HEK293 (cell line): ENCODE measurements around the gene MTG1.
A peak's percentile ranks its signal among the peaks of the same experiment; 100 is the strongest.

Experiments
- CTCF ChIP-seq: fragments of 450-650 bp; formaldehyde crosslinking; IDR thresholded peaks from 2 replicates; pipeline ENCODE4 v1.5.1; 2016; ENCODE audit warnings: missing biosample characterization, missing genetic modification characterization
- GLI2 ChIP-seq: fragments of 450-650 bp; formaldehyde crosslinking; IDR thresholded peaks from 2 replicates; pipeline ENCODE4; 2017; ENCODE audit warnings: missing biosample characterization, missing genetic modification characterization, low read depth, borderline replicate concordance
- KLF10 ChIP-seq: fragments of 450-650 bp; IDR thresholded peaks from 2 replicates; pipeline ENCODE4 v1.5.1; 2018; ENCODE audit warnings: missing biosample characterization, mild to moderate bottlenecking, missing genetic modification characterization
- KLF7 ChIP-seq: fragments of 450-650 bp; formaldehyde crosslinking; IDR thresholded peaks from 2 replicates; pipeline ENCODE4 v1.5.1; 2016; ENCODE audit warnings: missing biosample characterization, missing genetic modification characterization, borderline replicate concordance
- PRDM10 ChIP-seq: fragments of 450-650 bp; formaldehyde crosslinking; IDR thresholded peaks from 2 replicates; pipeline ENCODE4 v1.5.1; 2016; ENCODE audit warnings: missing biosample characterization, missing genetic modification characterization
- REST ChIP-seq: fragments of 450-650 bp; formaldehyde crosslinking; IDR thresholded peaks from 2 replicates; pipeline ENCODE4 v1.5.1; 2016; ENCODE audit warnings: missing biosample characterization, missing genetic modification characterization
- SCRT2 ChIP-seq: fragments of 450-650 bp; formaldehyde crosslinking; IDR thresholded peaks from 2 replicates; pipeline ENCODE4 v1.5.1; 2016; ENCODE audit warnings: missing biosample characterization, missing genetic modification characterization
- ZBTB1 ChIP-seq: fragments of 450-650 bp; formaldehyde crosslinking; IDR thresholded peaks from 2 replicates; pipeline ENCODE4 v1.5.1; 2016; ENCODE audit warnings: missing biosample characterization, missing genetic modification characterization
- ZBTB20 ChIP-seq: fragments of 450-650 bp; formaldehyde crosslinking; IDR thresholded peaks from 2 replicates; pipeline ENCODE4 v1.5.1; 2016; ENCODE audit warnings: missing biosample characterization, missing genetic modification characterization
- ZBTB7A ChIP-seq: fragments of 450-650 bp; formaldehyde crosslinking; IDR thresholded peaks from 2 replicates; pipeline ENCODE4 v1.5.1; 2016; ENCODE audit warnings: low read depth, missing biosample characterization, missing genetic modification characterization
- ZFHX2 ChIP-seq: fragments of 450-650 bp; formaldehyde crosslinking; conservative IDR thresholded peaks from 2 replicates; pipeline ENCODE4 v1.5.1; 2016; ENCODE audit warnings: missing biosample characterization, missing genetic modification characterization
- ZNF132 ChIP-seq: fragments of 450-650 bp; formaldehyde crosslinking; IDR thresholded peaks from 2 replicates; pipeline ENCODE4 v1.5.1; 2017; ENCODE audit warnings: missing biosample characterization, missing genetic modification characterization, borderline replicate concordance
- ZNF148 ChIP-seq: fragments of 450-650 bp; formaldehyde crosslinking; IDR thresholded peaks from 2 replicates; pipeline ENCODE4 v1.5.0; 2017; ENCODE audit warnings: missing biosample characterization, missing genetic modification characterization, borderline replicate concordance
- ZNF157 ChIP-seq: fragments of 450-650 bp; formaldehyde crosslinking; IDR thresholded peaks from 2 replicates; pipeline ENCODE4 v1.5.1; 2016; ENCODE audit warnings: missing biosample characterization, missing genetic modification characterization
- ZNF184 ChIP-seq: fragments of 450-650 bp; IDR thresholded peaks from 2 replicates; pipeline ENCODE4 v1.5.1; 2018; ENCODE audit warnings: missing biosample characterization, mild to moderate bottlenecking, missing genetic modification characterization
- ZNF341 ChIP-seq: fragments of 450-650 bp; formaldehyde crosslinking; IDR thresholded peaks from 2 replicates; pipeline ENCODE4; 2016; ENCODE audit warnings: low read depth, missing biosample characterization, missing genetic modification characterization
- ZSCAN23 ChIP-seq: fragments of 450-650 bp; formaldehyde crosslinking; IDR thresholded peaks from 2 replicates; pipeline ENCODE4 v1.5.1; 2016; ENCODE audit warnings: missing biosample characterization, missing genetic modification characterization
- ZSCAN30 ChIP-seq: fragments of 450-650 bp; IDR thresholded peaks from 2 replicates; pipeline ENCODE4 v1.5.1; 2018; ENCODE audit warnings: missing biosample characterization, mild to moderate bottlenecking, missing genetic modification characterization, moderate library complexity
- TF ChIP-seq, protein P1 (sequence below): fragments of 450-650 bp; formaldehyde crosslinking; IDR thresholded peaks from 2 replicates; pipeline ENCODE4 v1.5.1; 2016; ENCODE audit warnings: missing biosample characterization, missing genetic modification characterization

The MTG1 gene

GRCh38 chr10:133394064-133394663, at the start of gene MTG1 (continued):
- TF ChIP-seq PRDM10 (tag by site-specific recombination) (no peak), ZBTB20 (tag by site-specific recombination) (peak; percentile 100), ZNF341 (tag by site-specific recombination) (peak; percentile 52), GLI2 (tag by site-specific recombination) (no peak), ZNF157 (no peak), CTCF (tag by site-specific recombination) (peak; percentile 97), KLF10 (tag by site-specific recombination) (peak; percentile 45; the same call in 1 of the 2 replicates), ZSCAN23 (no peak), ZNF184 (tag by site-specific recombination) (no peak), SCRT2 (no peak), ZFHX2 (peak; percentile 62; the same call in 1 of the 2 replicates), REST (tag by site-specific recombination) (peak; percentile 65), ZNF148 (tag by site-specific recombination) (no peak), ZBTB7A (tag by site-specific recombination) (no peak), ZSCAN30 (tag by site-specific recombination) (peak; percentile 84), ZNF132 (tag by site-specific recombination) (no peak), ZBTB1 (tag by site-specific recombination) (peak; percentile 97), KLF7 (tag by site-specific recombination) (peak; percentile 78; the same call in 1 of the 2 replicates)
- TF ChIP-seq, protein P1, sequence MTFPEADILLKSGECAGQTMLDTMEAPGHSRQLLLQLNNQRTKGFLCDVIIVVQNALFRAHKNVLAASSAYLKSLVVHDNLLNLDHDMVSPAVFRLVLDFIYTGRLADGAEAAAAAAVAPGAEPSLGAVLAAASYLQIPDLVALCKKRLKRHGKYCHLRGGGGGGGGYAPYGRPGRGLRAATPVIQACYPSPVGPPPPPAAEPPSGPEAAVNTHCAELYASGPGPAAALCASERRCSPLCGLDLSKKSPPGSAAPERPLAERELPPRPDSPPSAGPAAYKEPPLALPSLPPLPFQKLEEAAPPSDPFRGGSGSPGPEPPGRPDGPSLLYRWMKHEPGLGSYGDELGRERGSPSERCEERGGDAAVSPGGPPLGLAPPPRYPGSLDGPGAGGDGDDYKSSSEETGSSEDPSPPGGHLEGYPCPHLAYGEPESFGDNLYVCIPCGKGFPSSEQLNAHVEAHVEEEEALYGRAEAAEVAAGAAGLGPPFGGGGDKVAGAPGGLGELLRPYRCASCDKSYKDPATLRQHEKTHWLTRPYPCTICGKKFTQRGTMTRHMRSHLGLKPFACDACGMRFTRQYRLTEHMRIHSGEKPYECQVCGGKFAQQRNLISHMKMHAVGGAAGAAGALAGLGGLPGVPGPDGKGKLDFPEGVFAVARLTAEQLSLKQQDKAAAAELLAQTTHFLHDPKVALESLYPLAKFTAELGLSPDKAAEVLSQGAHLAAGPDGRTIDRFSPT (tag by site-specific recombination) = peak; percentile 81
